Measurements from ENCODE around the gene CNTN6.

CNTN6 gene

GRCh38 chr3:1183320-1184048 lies 90.7 kb downstream of the CNTN6 start:
- DNase-seq = no peak

- no peak for DNase-seq
These were observed 97.7 kb downstream of the CNTN6 start for GRCh38 chr3:1190569-1190968.

- DNase-seq = no peak
These were observed 98.2 kb downstream of the CNTN6 start for GRCh38 chr3:1191026-1191425.

- DNase-seq = no peak
These were observed 103.1 kb downstream of the CNTN6 start for GRCh38 chr3:1195947-1196346.

GRCh38 chr3:1197051-1197450 lies 104.2 kb downstream of the CNTN6 start:
- no peak for DNase-seq

- DNase-seq = peak; percentile 14
These were observed 107.5 kb downstream of the CNTN6 start for GRCh38 chr3:1200371-1200770.

- no peak for DNase-seq
These were observed 115.1 kb downstream of the CNTN6 start for GRCh38 chr3:1207904-1208303.

- DNase-seq = no peak
These were observed 122.1 kb downstream of the CNTN6 start for GRCh38 chr3:1214933-1215332.

- DNase-seq = no peak
These were observed 124.0 kb downstream of the CNTN6 start for GRCh38 chr3:1216856-1217255.

GRCh38 chr3:1227111-1227510 lies 134.3 kb downstream of the CNTN6 start:
- DNase-seq = no peak

GRCh38 chr3:1228289-1228688 lies 135.5 kb downstream of the CNTN6 start:
- no peak for DNase-seq

GRCh38 chr3:1230920-1231319 lies 138.1 kb downstream of the CNTN6 start:
- no peak for DNase-seq

GRCh38 chr3:1232276-1232675 lies 139.5 kb downstream of the CNTN6 start:
- DNase-seq = no peak

- no peak for DNase-seq
These were observed 142.8 kb downstream of the CNTN6 start for GRCh38 chr3:1235526-1236120.

GRCh38 chr3:1251282-1252060 lies 158.6 kb downstream of the CNTN6 start:
- no peak for DNase-seq

- DNase-seq = no peak
These were observed 159.2 kb downstream of the CNTN6 start for GRCh38 chr3:1252061-1252430.

GRCh38 chr3:1262246-1262645 lies 169.4 kb downstream of the CNTN6 start:
- DNase-seq = no peak

GRCh38 chr3:1263121-1263520 lies 170.3 kb downstream of the CNTN6 start:
- DNase-seq = no peak

GRCh38 chr3:1269808-1270207 lies 177.0 kb downstream of the CNTN6 start:
- no peak for DNase-seq

GRCh38 chr3:1272546-1273265 lies 179.9 kb downstream of the CNTN6 start:
- no peak for DNase-seq

GRCh38 chr3:1275495-1275894 lies 182.7 kb downstream of the CNTN6 start:
- DNase-seq = peak; percentile 21

- DNase-seq = no peak
These were observed 195.0 kb downstream of the CNTN6 start for GRCh38 chr3:1287815-1288214.

GRCh38 chr3:1288805-1289494 lies 196.1 kb downstream of the CNTN6 start:
- no peak for DNase-seq
